HL-60/S4 treated with retinoic acid at 250 ng/mL for 4 days and 3 days (cell line): ENCODE results near the gene LSS.
"Not testable (repeated sequence)": the region's sequence is repeated elsewhere in the genome, so short reads cannot be mapped to it uniquely, and the experiment has no call there.

Experiments used
- in situ Hi-C: fragments of 300-500 bp; cut with MboI; formaldehyde crosslinking; loops from 2 replicates; pipeline ENCODE4 v1.7.0; 2022; ENCODE audit warnings: low sequenced_read_pairs

Gene LSS

GRCh38 chr21:46188226-46189212 is 40.1 kb downstream of the LSS start:
- in situ Hi-C loops, result no loop called here

- in situ Hi-C loops, result no loop called here
Observed at GRCh38 chr21:46187814-46188213, 40.8 kb downstream of the LSS start.

- in situ Hi-C loops, result no loop called here
Observed at GRCh38 chr21:46187261-46187660, 41.3 kb downstream of the LSS start.

- in situ Hi-C loops, result no loop called here
Observed at GRCh38 chr21:46185716-46186115, 42.9 kb downstream of the LSS start.

GRCh38 chr21:46184625-46185555 is 43.7 kb downstream of the LSS start:
- in situ Hi-C loops, result no loop called here

GRCh38 chr21:46183910-46184624 is 44.5 kb downstream of the LSS start, which contains the start of gene SPATC1L:
TSS of gene SPATC1L (minus strand) at chr21:46184459. CDS start at chr21:46182816, 1,643 bp downstream.
- in situ Hi-C loops, result no loop called here

GRCh38 chr21:46183337-46183909 is 45.2 kb downstream of the LSS start:
- in situ Hi-C loops, result not testable (repeated sequence)

- in situ Hi-C loops, result no loop called here
Observed at GRCh38 chr21:46182548-46183336, 45.8 kb downstream of the LSS start.

- in situ Hi-C loops, result no loop called here
Observed at GRCh38 chr21:46181953-46182547, 46.5 kb downstream of the LSS start.

- in situ Hi-C loops, result no loop called here
Observed at GRCh38 chr21:46181436-46181835, 47.1 kb downstream of the LSS start.

GRCh38 chr21:46180778-46181391 is 47.7 kb downstream of the LSS start:
- in situ Hi-C loops, result no loop called here

GRCh38 chr21:46180079-46180722 is 48.4 kb downstream of the LSS start:
- in situ Hi-C loops, result no loop called here

GRCh38 chr21:46179708-46180078 is 48.9 kb downstream of the LSS start:
- in situ Hi-C loops, result no loop called here

GRCh38 chr21:46178961-46179360 is 49.6 kb downstream of the LSS start:
- in situ Hi-C loops, result no loop called here

GRCh38 chr21:46176443-46177129 is 52.0 kb downstream of the LSS start:
- in situ Hi-C loops, result not testable (repeated sequence)

- in situ Hi-C loops, result no loop called here
Observed at GRCh38 chr21:46173573-46173972, 55.0 kb downstream of the LSS start.

GRCh38 chr21:46172863-46173528 is 55.6 kb downstream of the LSS start:
- in situ Hi-C loops, result no loop called here
